ENCODE measurements around the gene SVOP.

SVOP gene

DNA sequence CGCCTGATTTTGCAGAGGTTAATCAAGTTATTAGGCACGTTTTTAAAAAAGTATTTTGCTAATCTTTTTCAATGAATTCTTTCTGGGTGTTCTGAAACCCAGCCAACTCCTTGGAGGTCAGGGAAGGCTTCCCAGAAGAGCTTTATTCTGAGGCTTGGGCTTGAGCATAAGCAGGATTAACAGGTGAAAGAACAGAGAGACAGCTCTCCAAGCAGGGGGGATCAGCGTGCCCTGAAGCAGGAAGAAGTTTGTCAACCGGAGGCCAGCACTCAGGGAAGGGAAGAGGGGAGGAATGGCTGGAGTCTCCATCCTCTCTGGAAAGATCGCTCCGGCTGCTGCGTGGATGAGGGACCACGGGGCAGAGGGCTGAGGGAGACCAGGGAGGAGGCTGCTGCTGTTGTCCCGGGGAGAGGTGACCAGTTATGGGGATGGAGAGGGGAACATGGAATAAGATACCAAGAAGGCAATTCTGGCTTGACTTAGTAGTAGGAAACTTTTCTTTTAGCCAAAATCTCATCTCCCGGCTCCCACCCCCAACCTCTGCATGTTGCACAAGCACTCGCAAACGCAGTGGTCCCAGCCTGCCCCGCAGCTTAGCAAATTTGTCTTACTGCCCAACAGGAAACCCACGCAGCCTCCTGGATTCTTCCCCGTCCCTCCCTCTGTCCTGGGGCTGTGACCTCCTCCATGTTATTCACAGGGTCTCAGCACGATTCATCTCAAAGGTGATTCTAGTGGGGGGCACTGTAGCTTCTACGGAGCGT lies 162.4 kb downstream of the SVOP start:
- Mint-ChIP-seq H3K4me1 (peaks cover 39% of the 10 kb centered on the region), H3K36me3 (ENCODE audit: low read depth) (peaks cover 13% of the 10 kb centered on the region), H3K27me3 (ENCODE audit: low read depth) (peaks cover 3% of the 10 kb centered on the region), H3K4me3 (peak overlapping the region; percentile 80 to 91 (median 81)), H3K9me3 (peaks cover 2% of the 10 kb centered on the region), H3K27ac (peak overlapping the region; percentile 20 to 68 (median 35))
- TF ChIP-seq CTCF (IDR thresholded peaks at IDR 0.05; ENCODE audit: unreplicated experiment in 3 of 3) = no peak

All from nephron (organoid).